ENCODE data around the gene ARHGAP15. TPM values are rescaled to one million over a fixed set of nuclear protein-coding genes. Genes with fewer than 3 reads are reported as not detected.

Gene ARHGAP15
- total RNA-seq, 4 donors from 2014 or later = 1.7 to 16.8 (median 3.7) TPM

- TF ChIP-seq POLR2A (IDR thresholded peaks at IDR 0.05) (no peak), CTCF (IDR thresholded peaks at IDR 0.05) (no peak)
- Histone ChIP-seq H3K4me3 (no peak overlapping the region), H3K27ac (no peak overlapping the region), H3K4me1 (no peaks in the 10 kb centered on the region), H3K27me3 (no peaks in the 10 kb centered on the region), H3K36me3 (no peaks in the 10 kb centered on the region), H3K9me3 (no peaks in the 10 kb centered on the region)
- WGBS, 2 donors = 83 to 92% methylated on average over 3 of the region's 3 CpGs
- DNase-seq = no peak
- intact Hi-C loops (cut with DNase I) = no loop called here
Observed at GRCh38 chr2:143375384-143375880, 246.2 kb downstream of the ARHGAP15 start.

GRCh38 chr2:143378996-143379395, 249.8 kb downstream of the ARHGAP15 start:
- Histone ChIP-seq H3K4me3 (no peak overlapping the region), H3K27me3 (no peaks in the 10 kb centered on the region), H3K9me3 (no peaks in the 10 kb centered on the region), H3K36me3 (no peaks in the 10 kb centered on the region), H3K4me1 (no peaks in the 10 kb centered on the region), H3K27ac (no peak overlapping the region)
- DNase-seq = no peak
- no peak for TF ChIP-seq CTCF (IDR thresholded peaks at IDR 0.05)
- TF ChIP-seq POLR2A (IDR thresholded peaks at IDR 0.05) = no peak
- WGBS, 2 donors = 83 to 92% methylated on average over 2 of the region's 2 CpGs
- intact Hi-C loops (cut with DNase I) = no loop called here

- H3K4me1 ChIP-seq = no peaks in the 10 kb centered on the region
- TF ChIP-seq POLR2A (IDR thresholded peaks at IDR 0.05) = no peak
- TF ChIP-seq CTCF (IDR thresholded peaks at IDR 0.05) = no peak
- 52 to 67% methylated on average over 1 of the region's 1 CpG for WGBS, 2 donors
- no peaks in the 10 kb centered on the region for H3K9me3 ChIP-seq
- no peak overlapping the region for H3K4me3 ChIP-seq
- no peaks in the 10 kb centered on the region for H3K36me3 ChIP-seq
- no peak for DNase-seq
- H3K27ac ChIP-seq = no peak overlapping the region
- H3K27me3 ChIP-seq = no peaks in the 10 kb centered on the region
- intact Hi-C loops (cut with DNase I) = no loop called here
Observed at GRCh38 chr2:143379955-143380354, 250.7 kb downstream of the ARHGAP15 start.

- DNase-seq = no peak
- TF ChIP-seq CTCF (IDR thresholded peaks at IDR 0.05) = no peak
- TF ChIP-seq POLR2A (IDR thresholded peaks at IDR 0.05) = no peak
- Histone ChIP-seq H3K27ac (no peak overlapping the region), H3K27me3 (no peaks in the 10 kb centered on the region), H3K36me3 (no peaks in the 10 kb centered on the region), H3K9me3 (no peaks in the 10 kb centered on the region), H3K4me1 (no peaks in the 10 kb centered on the region), H3K4me3 (no peak overlapping the region)
- intact Hi-C loops (cut with DNase I) = no loop called here
- 86% methylated on average over 4 to 8 of the region's 8 CpGs for WGBS, 2 donors
Observed at GRCh38 chr2:143382573-143382972, 253.4 kb downstream of the ARHGAP15 start.

GRCh38 chr2:143383016-143383415, 253.8 kb downstream of the ARHGAP15 start:
- Histone ChIP-seq H3K36me3 (no peaks in the 10 kb centered on the region), H3K9me3 (no peaks in the 10 kb centered on the region), H3K27ac (no peak overlapping the region), H3K4me3 (no peak overlapping the region), H3K27me3 (no peaks in the 10 kb centered on the region), H3K4me1 (no peaks in the 10 kb centered on the region)
- DNase-seq = no peak
- intact Hi-C loops (cut with DNase I) = no loop called here
- WGBS, 2 donors = 90 to 92% methylated on average over 2 of the region's 2 CpGs
- TF ChIP-seq POLR2A (IDR thresholded peaks at IDR 0.05) (no peak), CTCF (IDR thresholded peaks at IDR 0.05) (no peak)

Data from esophagus squamous epithelium (tissue), 5 donors.